ENCODE results near the gene RCC2. TPM values are rescaled to one million over a fixed set of nuclear protein-coding genes. Genes with fewer than 3 reads are reported as not detected.

RCC2 gene
- total RNA-seq, 1 donor from 2014 or later, result 57.2 TPM

GRCh38 chr1:17451731-17452130 is 12.3 kb upstream of the RCC2 start:
- no peak for TF ChIP-seq CTCF (IDR thresholded peaks at IDR 0.05)
- Histone ChIP-seq H3K27me3 (no peaks in the 10 kb centered on the region), H3K9me3 (no peaks in the 10 kb centered on the region), H3K36me3 (no peaks in the 10 kb centered on the region), H3K27ac (no peak overlapping the region), H3K4me1 (no peaks in the 10 kb centered on the region), H3K4me3 (no peak overlapping the region)
- DNase-seq (ENCODE audit: low spot score in 2 of 2), result no peak
- intact Hi-C loops (cut with DNase I), result no loop called here

GRCh38 chr1:17447501-17447992 is 8.1 kb upstream of the RCC2 start:
- no peaks in the 10 kb centered on the region for H3K27me3 ChIP-seq
- no peak for TF ChIP-seq CTCF (IDR thresholded peaks at IDR 0.05)
- no peak overlapping the region for H3K27ac ChIP-seq
- intact Hi-C loops (cut with DNase I), result no loop called here
- no peak overlapping the region for H3K4me3 ChIP-seq
- no peaks in the 10 kb centered on the region for H3K9me3 ChIP-seq
- no peak for DNase-seq (ENCODE audit: low spot score in 2 of 2)
- H3K4me1 ChIP-seq, result no peaks in the 10 kb centered on the region
- H3K36me3 ChIP-seq, result no peaks in the 10 kb centered on the region

- no peak overlapping the region for H3K4me3 ChIP-seq
- no peak overlapping the region for H3K27ac ChIP-seq
- peaks cover 3 to 6% of the 10 kb centered on the region in 2 donors for H3K4me1 ChIP-seq
- H3K36me3 ChIP-seq, result no peaks in the 10 kb centered on the region
- no peaks in the 10 kb centered on the region for H3K9me3 ChIP-seq
- no peak for DNase-seq (ENCODE audit: low spot score in 2 of 2)
- H3K27me3 ChIP-seq, result no peaks in the 10 kb centered on the region
- TF ChIP-seq CTCF (IDR thresholded peaks at IDR 0.05), result no peak
- intact Hi-C loops (cut with DNase I), result no loop called here
These were observed 3.4 kb upstream of the RCC2 start for GRCh38 chr1:17442841-17443240.

- Histone ChIP-seq H3K4me3 (no peak overlapping the region), H3K36me3 (no peaks in the 10 kb centered on the region), H3K4me1 (peaks cover 6 to 7% of the 10 kb centered on the region in 2 donors), H3K9me3 (no peaks in the 10 kb centered on the region), H3K27ac (no peak overlapping the region), H3K27me3 (no peaks in the 10 kb centered on the region)
- intact Hi-C loops (cut with DNase I), result no loop called here
- no peak for DNase-seq (ENCODE audit: low spot score in 2 of 2)
- TF ChIP-seq CTCF (IDR thresholded peaks at IDR 0.05), result no peak
These were observed 2.5 kb upstream of the RCC2 start for GRCh38 chr1:17441993-17442357.

GRCh38 chr1:17441265-17441992 is 2.0 kb upstream of the RCC2 start:
- H3K4me3 ChIP-seq, result no peak overlapping the region
- H3K27me3 ChIP-seq, result no peaks in the 10 kb centered on the region
- H3K4me1 ChIP-seq, result peaks cover 6 to 8% of the 10 kb centered on the region in 2 donors
- H3K36me3 ChIP-seq, result no peaks in the 10 kb centered on the region
- intact Hi-C loops (cut with DNase I), result no loop called here
- DNase-seq (ENCODE audit: low spot score in 2 of 2), result no peak
- no peak for TF ChIP-seq CTCF (IDR thresholded peaks at IDR 0.05)
- H3K27ac ChIP-seq, result no peak overlapping the region
- H3K9me3 ChIP-seq, result no peaks in the 10 kb centered on the region

- Histone ChIP-seq H3K4me3 (no peak overlapping the region), H3K36me3 (no peaks in the 10 kb centered on the region), H3K9me3 (no peaks in the 10 kb centered on the region), H3K27ac (no peak overlapping the region), H3K27me3 (no peaks in the 10 kb centered on the region), H3K4me1 (peaks cover 6 to 8% of the 10 kb centered on the region in 2 donors)
- TF ChIP-seq CTCF (IDR thresholded peaks at IDR 0.05), result no peak
- no peak for DNase-seq (ENCODE audit: low spot score in 2 of 2)
- intact Hi-C loops (cut with DNase I), result no loop called here
These were observed 1.3 kb upstream of the RCC2 start for GRCh38 chr1:17440827-17441168.
